CD4-positive, CD25-positive, alpha-beta regulatory T cell (primary cell): ENCODE data around the gene TET3. TPM values are rescaled to one million over a fixed set of nuclear protein-coding genes. Genes with fewer than 3 reads are reported as not detected.
A peak's percentile ranks its signal among the peaks of the same experiment; 100 is the strongest.

ENCODE experiments used
- ATAC-seq, 2 donors: fragments of 150-1000 bp; cut with Tn5 transposase; one replicate each; pipeline ENCODE4 v1.10.0; 2021; ENCODE audit warnings: low read depth in 2 of 2, moderate number of reproducible peaks in 2 of 2, moderate library complexity in 1 of 2
- DNase-seq, 3 donors: peaks; one replicate each; pipeline versions ENCODE4 v3.0.0 to v3.0.0-alpha.2; 2012 to 2022; ENCODE audit warnings: mixed read lengths in 1 of 3
- H3K27ac ChIP-seq: one replicate; pipeline ENCODE4 v1.7.0; 2013; ENCODE audit warnings: mild to moderate bottlenecking, low read length; ENCODE audit not compliant: insufficient read depth, poor library complexity, severe bottlenecking
- H3K27me3 ChIP-seq: one replicate; pipeline ENCODE4 v1.7.0; 2013; ENCODE audit warnings: low read length; ENCODE audit not compliant: control insufficient read depth, insufficient read depth
- H3K36me3 ChIP-seq: one replicate; pipeline ENCODE4 v1.7.0; 2013; ENCODE audit warnings: mild to moderate bottlenecking, low read length, moderate library complexity; ENCODE audit not compliant: control insufficient read depth, insufficient read depth
- H3K4me1 ChIP-seq: 2 replicates; pipeline ENCODE4 v1.7.0; 2013; ENCODE audit warnings: mild to moderate bottlenecking, low read length; ENCODE audit not compliant: insufficient read depth, control insufficient read depth, poor library complexity, severe bottlenecking
- H3K4me3 ChIP-seq: one replicate; pipeline ENCODE4 v1.7.0; 2013; ENCODE audit warnings: low read depth, mild to moderate bottlenecking, low read length, moderate library complexity
- H3K9me3 ChIP-seq, 2 experiments: 1 replicate in 1 of 2; 2 replicates in 1 of 2; pipeline ENCODE4 v1.7.0; 2013; ENCODE audit warnings: low read length in 2 of 2, mild to moderate bottlenecking in 1 of 2, moderate library complexity in 1 of 2; ENCODE audit not compliant: control insufficient read depth in 2 of 2
- H3K27ac Mint-ChIP-seq, 3 donors: one replicate each; pipeline ENCODE4 v1.8.0; 2020 to 2022; ENCODE audit warnings: mild to moderate bottlenecking in 3 of 3, mixed read lengths in 3 of 3, moderate library complexity in 2 of 3
- H3K27me3 Mint-ChIP-seq: one replicate; pipeline ENCODE4 v1.8.0; 2022; ENCODE audit warnings: mild to moderate bottlenecking, mixed read lengths
- H3K36me3 Mint-ChIP-seq: one replicate; pipeline ENCODE4 v1.8.0; 2020; ENCODE audit warnings: mixed read lengths
- H3K4me1 Mint-ChIP-seq, 4 donors: one replicate each; pipeline ENCODE4 v1.8.0; 2020 to 2022; ENCODE audit warnings: mixed read lengths in 4 of 4, mild to moderate bottlenecking in 1 of 4
- H3K4me3 Mint-ChIP-seq, 4 donors: one replicate each; pipeline ENCODE4 v1.8.0; 2020 to 2022; ENCODE audit warnings: mild to moderate bottlenecking in 4 of 4, mixed read lengths in 4 of 4, moderate library complexity in 3 of 4
- H3K9me3 Mint-ChIP-seq, 7 donors: one replicate each; pipeline ENCODE4 v1.8.0; 2020 to 2022; ENCODE audit warnings: mixed read lengths in 7 of 7, mild to moderate bottlenecking in 3 of 7, moderate library complexity in 2 of 7
- polyA plus RNA-seq, 4 donors: library from polyadenylated mRNA; unstranded; fragments of 300-500 nt; fragmentation: Illumina TruSeq; gene quantifications; one replicate each; pipeline ENCODE4 v1.2.3, GENCODE V29; 2021
- total RNA-seq: library from RNA; stranded (reverse); gene quantifications from one replicate; pipeline ENCODE4 v1.2.3, GENCODE V29; 2022

TET3 gene
- total and polyA plus RNA-seq, 5 donors from 2014 or later = 0.22 to 26.3 (median 0.30) TPM

GRCh38 chr2:73956218-73956865, 28.4 kb upstream of the TET3 start:
- no peaks in the 10 kb centered on the region for H3K27me3 ChIP-seq
- H3K27ac ChIP-seq = no peak overlapping the region
- no peaks in the 10 kb centered on the region for H3K9me3 ChIP-seq
- H3K4me1 Mint-ChIP-seq = peaks cover 9 to 34% (median 22%) of the 10 kb centered on the region in 4 donors
- H3K9me3 Mint-ChIP-seq = no peaks in the 10 kb centered on the region
- H3K4me3 ChIP-seq = no peak overlapping the region
- DNase-seq = no peak
- H3K27me3 Mint-ChIP-seq = no peaks in the 10 kb centered on the region
- peaks cover 66% of the 10 kb centered on the region for H3K36me3 Mint-ChIP-seq
- ATAC-seq = no peak
- no peak overlapping the region for H3K4me3 Mint-ChIP-seq
- no peaks in the 10 kb centered on the region for H3K4me1 ChIP-seq
- peak overlapping the region; percentile 12 to 87 (median 45) for H3K27ac Mint-ChIP-seq
- H3K36me3 ChIP-seq = peaks cover 72% of the 10 kb centered on the region

GRCh38 chr2:73961274-73961673, 23.4 kb upstream of the TET3 start:
- no peak overlapping the region for H3K27ac ChIP-seq
- Mint-ChIP-seq H3K27ac (no peak overlapping the region), H3K27me3 (no peaks in the 10 kb centered on the region), H3K4me1 (peaks cover 0 to 46% (median 31%) of the 10 kb centered on the region in 4 donors), H3K9me3 (peaks cover 0 to 6% (median 0%) of the 10 kb centered on the region in 7 donors), H3K36me3 (peaks cover 41% of the 10 kb centered on the region), H3K4me3 (no peak overlapping the region)
- DNase-seq = no peak
- H3K27me3 ChIP-seq = no peaks in the 10 kb centered on the region
- H3K9me3 ChIP-seq = no peaks in the 10 kb centered on the region
- ATAC-seq = no peak
- peaks cover 12% of the 10 kb centered on the region for H3K4me1 ChIP-seq
- no peak overlapping the region for H3K4me3 ChIP-seq
- H3K36me3 ChIP-seq = peaks cover 36% of the 10 kb centered on the region

- Histone ChIP-seq H3K4me3 (no peak overlapping the region), H3K9me3 (no peaks in the 10 kb centered on the region), H3K27me3 (no peaks in the 10 kb centered on the region), H3K27ac (no peak overlapping the region), H3K4me1 (peaks cover 12% of the 10 kb centered on the region), H3K36me3 (peaks cover 29% of the 10 kb centered on the region)
- Mint-ChIP-seq H3K4me3 (no peak overlapping the region), H3K36me3 (peaks cover 33% of the 10 kb centered on the region), H3K27me3 (no peaks in the 10 kb centered on the region), H3K4me1 (peaks cover 0 to 42% (median 29%) of the 10 kb centered on the region in 4 donors), H3K27ac (peak overlapping the region in 1 of 3 donors; percentile 32), H3K9me3 (peaks cover 0 to 6% (median 0%) of the 10 kb centered on the region in 7 donors)
- ATAC-seq (no peak), DNase-seq (no peak)
Measured at GRCh38 chr2:73961823-73962615, 22.7 kb upstream of the TET3 start.

DNA sequence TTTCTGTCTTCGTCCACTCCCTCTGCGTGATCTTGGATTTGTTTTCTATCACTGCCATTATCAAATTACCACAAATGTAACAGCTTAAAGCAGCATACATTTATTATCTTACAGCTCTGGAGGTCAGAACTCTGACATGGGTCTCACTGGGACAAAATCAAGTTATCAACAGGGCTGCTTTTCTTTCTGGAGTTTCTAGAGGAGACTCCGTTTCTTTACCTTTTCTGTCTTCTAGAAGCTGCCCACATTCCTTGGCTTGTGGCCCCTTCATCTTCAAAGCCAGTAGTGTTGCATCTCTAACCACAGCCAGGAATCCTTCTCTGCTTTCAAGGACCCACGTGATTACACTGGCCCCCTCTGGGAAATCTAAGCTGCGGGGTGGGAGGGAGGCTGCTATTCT, 21.9 kb upstream of the TET3 start:
- H3K27ac ChIP-seq = no peak overlapping the region
- Mint-ChIP-seq H3K4me3 (no peak overlapping the region), H3K27ac (peak overlapping the region in 1 of 3 donors; percentile 76), H3K27me3 (no peaks in the 10 kb centered on the region), H3K36me3 (peaks cover 31% of the 10 kb centered on the region), H3K4me1 (peaks cover 0 to 40% (median 24%) of the 10 kb centered on the region in 4 donors), H3K9me3 (peaks cover 0 to 6% (median 0%) of the 10 kb centered on the region in 7 donors)
- H3K27me3 ChIP-seq = no peaks in the 10 kb centered on the region
- no peak for DNase-seq
- peaks cover 12% of the 10 kb centered on the region for H3K4me1 ChIP-seq
- H3K4me3 ChIP-seq = no peak overlapping the region
- peaks cover 25% of the 10 kb centered on the region for H3K36me3 ChIP-seq
- H3K9me3 ChIP-seq = no peaks in the 10 kb centered on the region
- no peak for ATAC-seq

DNA sequence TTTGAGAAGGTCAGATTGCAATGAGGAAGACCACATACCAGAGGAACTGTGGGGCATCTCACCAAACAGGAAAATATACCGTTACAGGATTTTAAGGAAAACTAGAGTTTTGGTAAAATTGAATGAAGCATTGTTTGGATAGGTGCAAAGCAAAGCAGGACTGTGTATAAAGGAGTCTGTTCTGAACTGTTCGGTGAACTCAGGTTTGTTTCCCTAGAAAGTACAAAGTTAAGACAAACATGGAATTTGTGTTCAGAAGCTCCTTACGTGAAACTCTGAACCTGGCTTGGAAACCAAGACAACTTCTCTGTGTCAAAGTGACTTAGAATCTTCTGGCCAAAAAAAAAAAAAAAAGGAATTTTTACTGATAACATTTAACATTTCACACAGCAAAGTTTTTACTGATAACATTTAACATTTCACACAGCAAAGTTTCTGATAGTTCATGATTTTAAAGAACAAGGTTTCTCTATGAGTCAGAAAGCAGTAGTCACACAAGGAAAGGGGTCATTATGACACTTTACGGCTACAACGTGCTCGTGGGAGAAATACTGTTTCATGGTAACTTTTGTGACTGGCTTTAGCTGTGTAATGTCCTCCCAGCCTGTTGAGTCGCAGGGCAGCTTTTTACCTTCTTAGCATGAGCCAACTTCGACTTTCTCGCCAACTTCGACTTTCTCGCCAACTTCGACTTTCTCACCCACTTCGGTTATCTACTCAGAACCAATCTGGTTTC, 21.2 kb upstream of the TET3 start:
- ATAC-seq = peak; percentile 65 to 68
- H3K4me3 Mint-ChIP-seq = peak overlapping the region; percentile 20 to 85 (median 69)
- peak overlapping the region; percentile 19 for H3K27ac ChIP-seq

DNA sequence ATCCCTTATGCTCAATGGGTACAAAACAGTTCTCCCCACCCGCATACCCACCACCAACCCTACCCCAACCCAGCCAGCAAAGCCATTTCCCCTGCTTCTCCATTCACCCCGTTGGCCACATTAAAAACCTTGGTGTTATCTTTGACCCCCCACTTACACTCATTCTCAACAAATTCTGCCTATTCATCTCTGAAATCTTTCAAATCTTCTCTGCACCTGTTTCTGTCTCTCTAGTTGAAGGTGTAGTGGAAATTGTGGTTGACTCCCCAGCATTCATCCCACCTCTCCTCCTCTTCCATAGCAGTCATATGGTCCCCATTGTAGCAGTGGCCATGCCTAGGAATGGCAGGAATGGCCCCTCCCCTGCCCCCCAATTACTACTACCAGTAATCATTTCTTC, 20.5 kb upstream of the TET3 start:
- H3K4me3 Mint-ChIP-seq = peak overlapping the region; percentile 20 to 85 (median 69)
- ATAC-seq (no peak), DNase-seq (no peak)
- H3K27ac Mint-ChIP-seq = peak overlapping the region; percentile 53 to 91 (median 73)
- peaks cover 0 to 49% (median 23%) of the 10 kb centered on the region in 4 donors for H3K4me1 Mint-ChIP-seq
- H3K36me3 ChIP-seq = peaks cover 11% of the 10 kb centered on the region
- H3K27ac ChIP-seq = no peak overlapping the region
- no peaks in the 10 kb centered on the region for H3K27me3 Mint-ChIP-seq
- no peaks in the 10 kb centered on the region for H3K27me3 ChIP-seq
- H3K4me1 ChIP-seq = peaks cover 12% of the 10 kb centered on the region
- H3K9me3 ChIP-seq = no peaks in the 10 kb centered on the region
- H3K4me3 ChIP-seq = peak overlapping the region; percentile 71
- peaks cover 17% of the 10 kb centered on the region for H3K36me3 Mint-ChIP-seq
- peaks cover 0 to 6% (median 0%) of the 10 kb centered on the region in 7 donors for H3K9me3 Mint-ChIP-seq

More for the DNA sequence above, 21.2 kb upstream of the TET3 start:
- H3K9me3 ChIP-seq = no peaks in the 10 kb centered on the region
- H3K27me3 ChIP-seq = no peaks in the 10 kb centered on the region
- Mint-ChIP-seq H3K27ac (peak overlapping the region; percentile 53 to 91 (median 73)), H3K27me3 (no peaks in the 10 kb centered on the region), H3K36me3 (peaks cover 23% of the 10 kb centered on the region), H3K4me1 (peaks cover 0 to 43% (median 21%) of the 10 kb centered on the region in 4 donors), H3K9me3 (peaks cover 0 to 6% (median 0%) of the 10 kb centered on the region in 7 donors)
- H3K4me3 ChIP-seq = peak overlapping the region; percentile 71
- peaks cover 17% of the 10 kb centered on the region for H3K36me3 ChIP-seq
- peaks cover 12% of the 10 kb centered on the region for H3K4me1 ChIP-seq
- peak in 1 of 3 donors; percentile 56 for DNase-seq

GRCh38 chr2:73965053-73965452, 19.7 kb upstream of the TET3 start:
- ATAC-seq (no peak), DNase-seq (no peak)
- H3K4me1 Mint-ChIP-seq = peaks cover 2 to 56% (median 27%) of the 10 kb centered on the region in 4 donors
- H3K4me3 ChIP-seq = no peak overlapping the region
- peak overlapping the region in 2 of 3 donors; percentile 28 to 91 for H3K27ac Mint-ChIP-seq
- H3K27ac ChIP-seq = no peak overlapping the region
- peaks cover 14% of the 10 kb centered on the region for H3K4me1 ChIP-seq
- H3K36me3 ChIP-seq = peaks cover 3% of the 10 kb centered on the region
- H3K27me3 ChIP-seq = no peaks in the 10 kb centered on the region
- peak overlapping the region in 2 of 4 donors; percentile 7 to 66 for H3K4me3 Mint-ChIP-seq
- peaks cover 0 to 6% (median 0%) of the 10 kb centered on the region in 7 donors for H3K9me3 Mint-ChIP-seq
- no peaks in the 10 kb centered on the region for H3K9me3 ChIP-seq
- H3K27me3 Mint-ChIP-seq = no peaks in the 10 kb centered on the region
- H3K36me3 Mint-ChIP-seq = peaks cover 10% of the 10 kb centered on the region
